Breast epithelium (tissue), 3 donors: ENCODE data around the gene H3-3A.

Experiments
- POLR2A ChIP-seq: fragments of 450-650 bp; IDR thresholded peaks from one replicate; pipeline ENCODE4 v1.6.1; 2016; ENCODE audit warnings: antibody characterized with exemption, mild to moderate bottlenecking, moderate library complexity
- TF ChIP-seq, protein P1 (sequence below), 3 donors: fragments of 450-650 bp; IDR thresholded peaks; one replicate each; pipeline ENCODE4 v1.5.1; 2016 to 2017; ENCODE audit warnings: antibody characterized with exemption in 3 of 3, mild to moderate bottlenecking in 3 of 3, moderate library complexity in 3 of 3

GRCh38 chr1:226091461-226091860 is 28.9 kb downstream of the H3-3A start:
- TF ChIP-seq, protein P1, sequence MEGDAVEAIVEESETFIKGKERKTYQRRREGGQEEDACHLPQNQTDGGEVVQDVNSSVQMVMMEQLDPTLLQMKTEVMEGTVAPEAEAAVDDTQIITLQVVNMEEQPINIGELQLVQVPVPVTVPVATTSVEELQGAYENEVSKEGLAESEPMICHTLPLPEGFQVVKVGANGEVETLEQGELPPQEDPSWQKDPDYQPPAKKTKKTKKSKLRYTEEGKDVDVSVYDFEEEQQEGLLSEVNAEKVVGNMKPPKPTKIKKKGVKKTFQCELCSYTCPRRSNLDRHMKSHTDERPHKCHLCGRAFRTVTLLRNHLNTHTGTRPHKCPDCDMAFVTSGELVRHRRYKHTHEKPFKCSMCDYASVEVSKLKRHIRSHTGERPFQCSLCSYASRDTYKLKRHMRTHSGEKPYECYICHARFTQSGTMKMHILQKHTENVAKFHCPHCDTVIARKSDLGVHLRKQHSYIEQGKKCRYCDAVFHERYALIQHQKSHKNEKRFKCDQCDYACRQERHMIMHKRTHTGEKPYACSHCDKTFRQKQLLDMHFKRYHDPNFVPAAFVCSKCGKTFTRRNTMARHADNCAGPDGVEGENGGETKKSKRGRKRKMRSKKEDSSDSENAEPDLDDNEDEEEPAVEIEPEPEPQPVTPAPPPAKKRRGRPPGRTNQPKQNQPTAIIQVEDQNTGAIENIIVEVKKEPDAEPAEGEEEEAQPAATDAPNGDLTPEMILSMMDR (IDR thresholded peaks at IDR 0.05): no peak
- no peak for TF ChIP-seq POLR2A
